Erythroblast (primary cell): ENCODE data around the gene JMJD7.

Experiments used
- GATA1 ChIP-seq: IDR thresholded peaks from 2 replicates; pipeline ENCODE4 v1.6.1; 2011; ENCODE audit warnings: low read depth, mild to moderate bottlenecking, control low read depth, low read length, moderate library complexity
- POLR2A ChIP-seq: IDR thresholded peaks from 2 replicates; pipeline ENCODE4 v1.6.1; 2011; ENCODE audit warnings: mild to moderate bottlenecking, low read length

- TF ChIP-seq GATA1 (no peak), POLR2A (no peak)
These were observed 26.6 kb downstream of the JMJD7 start for GRCh38 chr15:41854443-41854842.
